Endothelial cell (in vitro differentiated cells): ENCODE data around the gene HCST. TPM values are rescaled to one million over a fixed set of nuclear protein-coding genes. Genes with fewer than 3 reads are reported as not detected.

Experiments used
- DNase-seq: peaks from one replicate; pipeline ENCODE4 v3.0.0; 2021; ENCODE audit warnings: low spot score
- H3K27ac Mint-ChIP-seq: one replicate; pipeline ENCODE4 v1.8.0; 2021; ENCODE audit warnings: mixed read lengths, inconsistent platforms; ENCODE audit not compliant: unreplicated experiment
- H3K27me3 Mint-ChIP-seq: one replicate; pipeline ENCODE4 v1.8.0; 2021; ENCODE audit warnings: mild to moderate bottlenecking, moderate library complexity, mixed read lengths, inconsistent platforms; ENCODE audit not compliant: unreplicated experiment
- H3K36me3 Mint-ChIP-seq: one replicate; pipeline ENCODE4 v1.8.0; 2021; ENCODE audit warnings: mild to moderate bottlenecking, low read depth, mixed read lengths, inconsistent platforms; ENCODE audit not compliant: unreplicated experiment
- H3K4me1 Mint-ChIP-seq: one replicate; pipeline ENCODE4 v1.8.0; 2021; ENCODE audit warnings: mild to moderate bottlenecking, mixed read lengths, inconsistent platforms; ENCODE audit not compliant: unreplicated experiment
- H3K4me3 Mint-ChIP-seq: one replicate; pipeline ENCODE4 v1.8.0; 2021; ENCODE audit warnings: mild to moderate bottlenecking, mixed read lengths, inconsistent platforms; ENCODE audit not compliant: unreplicated experiment
- H3K9me3 Mint-ChIP-seq: one replicate; pipeline ENCODE4 v1.8.0; 2021; ENCODE audit warnings: mixed read lengths, inconsistent platforms; ENCODE audit not compliant: unreplicated experiment
- CTCF ChIP-seq: fragments of 200-600 bp; sonication (generic); IDR thresholded peaks from one replicate; pipeline ENCODE4 v1.5.0; 2021; ENCODE audit warnings: antibody characterized with exemption; ENCODE audit not compliant: unreplicated experiment
- total RNA-seq: library from RNA; stranded (reverse); fragmentation: NEBNext Ultra II Directional; extraction: Animal tissue kit (Norgen Biotek cat#: 25700); gene quantifications from one replicate; pipeline ENCODE4 v1.2.1, GENCODE V29; 2021; ENCODE audit not compliant: unreplicated experiment

The HCST gene
- total RNA-seq, 1 donor from 2014 or later: 0.95 TPM

DNA sequence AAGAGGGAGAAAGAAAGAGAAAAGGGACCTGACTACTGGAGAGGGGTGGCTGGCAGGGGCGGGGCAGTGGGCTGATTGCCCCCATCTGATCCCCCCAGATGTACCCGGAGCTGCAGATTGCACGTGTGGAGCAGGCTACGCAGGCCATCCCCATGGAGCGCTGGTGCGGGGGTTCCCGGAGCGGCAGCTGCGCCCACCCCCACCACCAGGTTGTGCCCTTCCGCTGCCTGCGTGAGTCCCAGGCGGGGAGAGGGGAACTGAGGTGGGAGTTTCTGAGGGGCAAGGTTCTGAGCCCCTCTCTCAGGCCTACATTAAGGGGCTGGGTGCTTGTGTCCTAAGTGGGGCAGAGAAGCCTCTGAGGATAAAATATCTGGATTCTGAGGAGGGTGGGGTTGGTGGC, 31.5 kb upstream of the HCST start:
- Mint-ChIP-seq H3K4me3 (no peak overlapping the region), H3K36me3 (peaks cover 6% of the 10 kb centered on the region), H3K9me3 (no peaks in the 10 kb centered on the region), H3K27ac (no peak overlapping the region), H3K4me1 (peaks cover 6% of the 10 kb centered on the region), H3K27me3 (peaks cover 30% of the 10 kb centered on the region)
- DNase-seq: no peak
- no peak for TF ChIP-seq CTCF

DNA sequence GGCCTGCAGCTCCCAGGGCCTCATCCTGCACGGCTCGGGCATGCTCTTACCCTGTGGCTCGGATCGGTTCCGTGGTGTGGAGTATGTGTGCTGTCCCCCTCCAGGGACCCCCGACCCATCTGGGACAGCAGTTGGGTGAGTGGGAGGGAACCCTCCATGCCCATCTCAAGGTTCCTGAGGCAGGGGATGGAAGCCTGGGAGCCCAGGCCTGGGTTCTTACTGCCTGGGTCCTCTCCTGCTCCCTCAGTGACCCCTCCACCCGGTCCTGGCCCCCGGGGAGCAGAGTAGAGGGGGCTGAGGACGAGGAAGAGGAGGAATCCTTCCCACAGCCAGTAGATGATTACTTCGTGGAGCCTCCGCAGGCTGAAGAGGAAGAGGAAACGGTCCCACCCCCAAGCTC, 30.7 kb upstream of the HCST start:
- no peaks in the 10 kb centered on the region for H3K9me3 Mint-ChIP-seq
- H3K27ac Mint-ChIP-seq: no peak overlapping the region
- H3K36me3 Mint-ChIP-seq: peaks cover 4% of the 10 kb centered on the region
- H3K4me3 Mint-ChIP-seq: no peak overlapping the region
- H3K27me3 Mint-ChIP-seq: peaks cover 26% of the 10 kb centered on the region
- DNase-seq: no peak
- peaks cover 6% of the 10 kb centered on the region for H3K4me1 Mint-ChIP-seq
- no peak for TF ChIP-seq CTCF

DNA sequence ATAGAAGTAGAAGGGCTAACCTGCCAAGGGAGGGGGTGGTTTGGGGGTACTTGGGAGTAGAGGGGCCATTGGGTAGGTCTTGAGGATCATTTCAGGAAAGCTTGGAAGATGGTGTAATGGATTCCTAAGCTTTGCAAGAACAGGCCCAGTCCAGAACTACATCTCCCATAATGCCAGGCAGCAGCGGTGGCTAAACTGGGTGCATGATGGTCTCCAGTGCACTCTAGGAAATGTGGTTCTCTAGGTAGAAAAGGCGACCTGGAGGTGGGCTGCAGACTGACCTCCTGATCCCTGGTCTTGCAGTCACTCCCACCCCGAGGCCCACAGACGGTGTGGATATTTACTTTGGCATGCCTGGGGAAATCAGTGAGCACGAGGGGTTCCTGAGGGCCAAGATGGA, 30.1 kb upstream of the HCST start:
- Mint-ChIP-seq H3K4me3 (no peak overlapping the region), H3K9me3 (no peaks in the 10 kb centered on the region), H3K27me3 (peaks cover 25% of the 10 kb centered on the region), H3K4me1 (peaks cover 6% of the 10 kb centered on the region), H3K27ac (no peak overlapping the region), H3K36me3 (peaks cover 4% of the 10 kb centered on the region)
- DNase-seq: no peak
- TF ChIP-seq CTCF: no peak

GRCh38 chr19:35874392-35874930, 27.9 kb upstream of the HCST start:
- no peak for DNase-seq
- no peak for TF ChIP-seq CTCF
- Mint-ChIP-seq H3K4me1 (peaks cover 6% of the 10 kb centered on the region), H3K27me3 (peaks cover 16% of the 10 kb centered on the region), H3K4me3 (no peak overlapping the region), H3K9me3 (no peaks in the 10 kb centered on the region), H3K36me3 (no peaks in the 10 kb centered on the region), H3K27ac (no peak overlapping the region)

GRCh38 chr19:35879068-35879467, 23.3 kb upstream of the HCST start:
- TF ChIP-seq CTCF: no peak
- Mint-ChIP-seq H3K27me3 (peaks cover 10% of the 10 kb centered on the region), H3K4me3 (no peak overlapping the region), H3K27ac (no peak overlapping the region), H3K4me1 (no peaks in the 10 kb centered on the region), H3K9me3 (no peaks in the 10 kb centered on the region), H3K36me3 (no peaks in the 10 kb centered on the region)
- DNase-seq: no peak
